GM10847 (cell line): Measurements from ENCODE around the gene MYOG.

Experiments
- POLR2A ChIP-seq: IDR thresholded peaks from 2 replicates; pipeline ENCODE4 v1.6.1; 2011; ENCODE audit not compliant: insufficient read length; ENCODE audit errors: extremely low read depth

Gene MYOG

DNA sequence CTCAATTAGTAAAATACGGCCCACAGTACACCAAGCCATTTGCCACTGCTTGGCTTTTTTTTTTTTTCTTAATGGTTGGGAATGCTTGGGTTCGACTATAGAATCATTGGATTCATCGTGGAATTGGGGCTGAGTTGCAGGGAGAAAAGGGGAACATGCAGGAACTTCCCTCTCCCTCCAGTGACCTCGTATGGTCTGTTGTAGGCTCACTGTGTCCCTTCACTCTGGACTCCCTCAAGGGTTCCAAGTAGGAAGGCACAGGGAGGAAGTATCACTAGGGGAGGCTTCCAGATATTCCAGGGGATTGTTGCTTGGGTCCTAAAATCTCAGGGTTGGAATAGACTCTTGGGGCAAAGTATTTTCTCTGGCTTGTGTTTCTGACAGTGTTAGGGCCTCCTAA lies 35.0 kb downstream of the MYOG start:
- no peak for TF ChIP-seq POLR2A

DNA sequence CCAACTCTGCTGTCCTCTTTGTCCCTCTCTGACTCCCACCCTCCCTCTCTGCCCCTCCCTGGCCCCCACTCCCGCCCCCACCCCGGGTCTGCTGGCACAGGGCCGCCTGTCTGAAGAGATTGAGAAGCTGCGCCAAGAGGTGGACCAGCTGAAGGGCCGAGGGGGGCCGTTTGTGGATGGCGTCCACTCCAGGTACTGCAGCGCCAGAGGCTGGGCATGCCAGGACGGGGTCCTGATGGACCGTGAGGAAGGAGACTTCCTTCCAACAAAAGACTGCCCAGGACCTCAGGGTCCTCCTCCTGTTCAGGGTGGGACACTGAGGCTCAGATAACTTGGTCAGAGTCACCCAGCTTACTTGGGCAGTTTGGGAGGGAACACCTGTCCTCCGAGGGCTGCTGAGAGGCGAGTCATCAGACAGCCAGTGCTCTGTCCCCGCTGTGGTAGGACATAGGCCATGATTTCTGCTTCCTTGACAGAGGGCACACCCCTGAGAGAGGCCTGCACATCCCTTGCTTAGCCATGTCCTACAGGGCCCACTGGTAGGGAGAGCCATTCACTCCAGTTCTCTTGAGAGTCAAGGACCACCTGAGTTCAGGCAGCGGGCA lies 36.1 kb downstream of the MYOG start:
- TF ChIP-seq POLR2A: no peak

DNA sequence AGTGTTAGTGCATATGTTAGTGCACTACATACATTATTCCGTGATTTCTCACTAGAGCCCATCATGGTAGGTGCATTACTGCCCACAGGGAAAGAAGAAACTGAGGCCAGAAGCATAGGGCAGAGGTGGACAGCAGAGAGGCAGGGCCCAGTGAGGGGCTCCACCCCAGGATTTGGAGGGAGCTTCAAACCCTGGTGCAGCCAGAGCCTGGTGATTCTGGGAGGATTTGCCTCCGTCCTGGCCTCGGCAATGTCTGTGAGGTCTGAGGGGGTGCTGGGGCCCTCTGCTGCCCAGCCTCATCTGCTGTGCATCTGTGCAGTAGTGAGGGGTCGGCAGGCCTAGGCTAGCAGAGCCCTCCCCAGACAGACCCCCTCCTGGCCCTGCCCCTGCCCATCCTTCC lies 36.7 kb downstream of the MYOG start:
- TF ChIP-seq POLR2A: no peak

DNA sequence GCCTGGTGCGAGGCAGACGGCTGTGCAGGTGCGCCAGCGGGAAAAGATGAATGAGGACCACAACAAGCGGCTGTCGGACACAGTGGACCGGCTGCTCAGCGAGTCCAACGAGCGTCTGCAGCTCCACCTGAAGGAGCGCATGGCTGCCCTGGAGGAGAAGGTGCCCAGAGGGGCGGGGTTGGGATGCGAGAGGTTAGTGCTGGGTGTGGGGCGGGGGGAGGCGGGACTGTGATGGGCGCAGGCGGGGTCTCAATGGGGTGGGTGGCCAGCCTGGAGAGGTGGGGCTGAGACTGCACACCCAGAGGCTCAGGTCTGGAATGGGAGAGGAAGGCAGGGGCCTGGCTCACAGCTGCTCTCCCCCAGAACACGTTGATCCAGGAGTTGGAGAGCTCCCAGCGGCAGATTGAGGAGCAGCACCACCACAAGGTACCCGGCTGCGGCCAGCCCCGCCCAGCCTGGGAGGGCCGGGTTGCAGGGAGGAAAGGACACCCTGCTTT lies 37.2 kb downstream of the MYOG start:
- TF ChIP-seq POLR2A: no peak

DNA sequence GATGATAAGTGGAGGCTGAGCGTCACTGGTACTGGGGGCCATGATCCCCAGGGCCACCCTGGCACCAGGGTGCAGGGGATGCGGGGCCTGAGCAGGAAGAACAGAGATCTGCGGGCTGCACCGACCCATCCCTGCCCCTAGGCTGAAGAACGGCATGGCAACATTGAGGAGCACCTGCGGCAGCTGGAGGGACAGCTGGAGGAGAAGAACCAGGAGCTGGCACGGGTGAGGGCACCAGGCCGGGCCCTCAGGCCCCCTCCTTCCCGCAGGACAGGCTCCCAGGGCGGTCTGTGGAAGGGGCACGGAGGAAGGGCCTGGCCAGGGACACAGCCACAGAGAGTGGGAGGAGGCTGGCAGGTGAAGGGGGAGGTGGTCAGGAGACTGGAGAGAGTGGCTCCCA lies 37.7 kb downstream of the MYOG start:
- no peak for TF ChIP-seq POLR2A

DNA sequence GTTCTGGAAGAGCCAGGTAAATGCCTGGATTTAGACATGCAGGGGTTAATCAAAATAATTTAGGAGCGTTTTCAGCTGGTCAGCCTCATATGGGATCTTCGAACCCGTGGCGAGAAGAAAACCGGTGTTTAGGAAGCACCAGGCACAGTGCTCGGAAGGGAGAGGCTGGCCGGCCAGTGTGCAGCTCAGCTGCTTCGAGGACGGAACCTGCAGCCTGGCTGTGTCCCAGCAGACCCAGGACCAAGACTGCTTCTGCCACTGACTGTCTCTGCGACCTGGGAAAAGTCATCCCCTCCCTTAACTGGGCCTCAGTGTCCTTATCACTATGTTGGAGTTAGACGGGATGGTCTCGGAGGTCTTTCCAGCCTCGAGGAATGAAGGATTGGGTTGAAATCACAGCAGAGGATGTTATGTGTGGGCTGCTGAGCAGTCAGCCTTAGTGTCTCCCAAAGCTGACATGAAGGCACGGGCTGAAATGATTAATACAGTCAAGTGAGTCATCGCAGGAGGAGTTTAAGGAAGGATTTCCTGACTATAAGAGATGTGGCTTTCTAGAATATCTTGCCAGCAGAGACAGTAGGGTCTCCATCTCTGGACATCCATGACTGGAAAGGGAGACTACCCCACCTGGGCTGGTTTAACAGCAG lies 38.7 kb downstream of the MYOG start:
- TF ChIP-seq POLR2A: no peak

DNA sequence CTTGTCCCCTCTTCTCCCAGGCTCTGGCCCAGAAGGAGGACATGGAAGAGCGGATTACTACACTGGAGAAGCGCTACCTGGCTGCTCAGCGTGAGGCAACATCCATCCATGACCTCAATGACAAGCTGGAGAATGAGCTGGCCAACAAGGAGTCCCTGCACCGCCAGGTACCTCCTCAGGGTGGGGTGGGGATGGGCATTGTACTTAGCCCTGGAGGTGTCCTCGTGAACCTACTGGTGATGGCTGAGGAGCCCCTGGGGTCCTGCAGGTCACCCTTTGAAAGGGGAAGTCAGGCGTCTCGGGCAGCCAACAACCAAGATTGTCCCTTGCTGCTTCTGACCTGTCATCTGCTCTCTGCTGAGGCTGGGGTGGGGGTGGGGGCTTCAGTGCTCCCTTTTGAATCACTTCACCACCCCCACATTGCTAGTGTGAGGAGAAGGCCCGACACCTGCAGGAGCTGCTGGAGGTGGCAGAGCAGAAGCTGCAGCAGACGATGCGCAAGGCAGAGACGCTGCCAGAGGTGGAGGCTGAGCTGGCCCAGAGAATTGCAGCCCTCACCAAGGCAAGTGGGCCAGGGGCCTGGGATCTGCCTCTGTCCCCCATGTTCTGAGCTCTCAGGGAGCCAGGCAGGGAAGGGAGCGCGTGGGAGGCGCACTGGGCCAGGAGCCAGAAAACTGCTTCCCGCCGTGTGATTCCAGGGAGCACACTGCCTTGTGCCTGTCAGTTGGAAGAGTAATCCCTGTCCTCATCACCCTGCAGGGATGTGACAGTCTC lies 39.8 kb downstream of the MYOG start:
- TF ChIP-seq POLR2A: no peak

DNA sequence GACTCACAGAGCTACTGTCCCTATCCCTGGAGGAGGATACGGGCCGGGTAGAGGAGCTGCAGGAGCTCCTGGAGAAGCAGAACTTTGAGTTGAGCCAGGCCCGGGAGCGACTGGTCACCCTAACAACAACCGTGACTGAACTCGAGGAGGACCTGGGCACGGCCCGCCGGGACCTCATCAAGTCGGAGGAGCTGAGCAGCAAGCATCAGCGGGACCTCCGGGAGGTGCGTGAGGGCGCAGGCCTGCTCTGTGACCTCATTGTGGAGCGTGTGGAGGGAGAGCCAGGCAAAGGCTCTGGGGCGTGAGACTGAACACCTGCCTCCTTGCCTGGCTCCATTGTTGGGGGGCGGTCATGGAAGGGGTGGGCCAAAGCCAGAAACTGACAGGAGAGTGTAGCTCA lies 40.5 kb downstream of the MYOG start:
- no peak for TF ChIP-seq POLR2A

DNA sequence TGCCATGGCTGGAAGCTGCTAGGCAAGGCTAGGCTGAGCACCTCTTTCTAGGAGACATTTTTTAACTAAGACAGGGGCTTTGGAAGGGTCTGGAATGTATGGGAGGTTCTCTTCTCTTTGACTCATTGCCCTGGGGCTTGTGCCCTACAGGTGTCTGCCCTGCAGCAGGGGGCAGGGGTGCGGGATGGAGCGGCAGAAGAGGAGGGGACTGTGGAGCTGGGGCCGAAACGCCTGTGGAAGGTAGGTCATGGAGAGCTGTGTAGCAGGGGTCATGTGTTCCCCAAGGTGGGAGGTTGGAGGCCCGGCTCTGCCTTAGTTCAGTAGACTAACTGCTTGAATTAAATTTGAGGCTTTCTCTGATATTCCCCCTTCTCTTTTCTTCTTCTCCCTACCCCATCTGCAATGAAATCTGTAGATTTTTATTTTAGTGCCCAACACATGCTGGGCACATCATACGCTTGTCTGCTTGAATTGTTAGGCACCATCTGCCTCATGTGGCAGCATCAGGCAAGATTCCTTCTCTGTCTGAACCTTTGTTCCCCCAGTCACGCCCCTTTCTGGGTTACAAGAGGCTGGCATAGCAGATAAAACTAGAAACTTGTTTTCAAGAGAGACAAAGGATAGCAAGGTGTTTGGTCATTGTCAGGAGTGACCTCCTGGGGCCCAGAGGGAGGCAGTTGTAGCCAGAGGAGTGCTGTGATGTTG lies 41.1 kb downstream of the MYOG start:
- no peak for TF ChIP-seq POLR2A

DNA sequence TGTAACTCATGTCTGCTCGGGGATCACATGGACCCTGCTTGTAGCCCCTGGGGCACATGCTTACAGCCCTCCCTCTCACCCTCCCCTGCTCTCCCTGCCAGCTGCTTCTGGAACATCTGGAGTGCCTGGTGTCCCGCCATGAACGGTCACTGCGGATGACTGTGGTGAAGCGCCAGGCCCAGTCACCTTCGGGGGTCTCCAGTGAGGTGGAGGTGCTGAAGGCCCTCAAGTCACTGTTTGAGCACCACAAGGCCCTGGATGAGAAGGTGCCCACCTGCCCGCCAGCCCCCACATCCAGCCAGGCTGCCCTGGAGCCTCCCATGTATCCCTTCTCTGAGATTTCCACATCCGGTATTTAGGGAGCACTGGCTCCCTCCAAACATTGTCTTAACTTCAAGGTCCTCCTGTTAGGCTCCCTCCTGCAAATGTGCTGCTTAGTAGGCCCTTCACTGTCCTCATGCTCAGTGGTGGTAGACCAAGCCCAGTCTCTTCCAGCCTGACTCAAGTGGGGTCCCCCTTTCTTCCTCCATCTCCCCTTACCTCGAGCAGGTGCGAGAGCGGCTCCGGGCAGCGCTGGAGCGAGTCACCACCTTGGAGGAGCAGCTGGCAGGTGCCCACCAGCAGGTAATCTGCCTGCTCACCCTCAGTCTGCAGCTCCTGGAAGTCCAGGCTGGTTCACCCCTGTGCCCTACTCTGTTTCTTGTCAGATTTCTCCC lies 41.8 kb downstream of the MYOG start:
- TF ChIP-seq POLR2A: no peak

DNA sequence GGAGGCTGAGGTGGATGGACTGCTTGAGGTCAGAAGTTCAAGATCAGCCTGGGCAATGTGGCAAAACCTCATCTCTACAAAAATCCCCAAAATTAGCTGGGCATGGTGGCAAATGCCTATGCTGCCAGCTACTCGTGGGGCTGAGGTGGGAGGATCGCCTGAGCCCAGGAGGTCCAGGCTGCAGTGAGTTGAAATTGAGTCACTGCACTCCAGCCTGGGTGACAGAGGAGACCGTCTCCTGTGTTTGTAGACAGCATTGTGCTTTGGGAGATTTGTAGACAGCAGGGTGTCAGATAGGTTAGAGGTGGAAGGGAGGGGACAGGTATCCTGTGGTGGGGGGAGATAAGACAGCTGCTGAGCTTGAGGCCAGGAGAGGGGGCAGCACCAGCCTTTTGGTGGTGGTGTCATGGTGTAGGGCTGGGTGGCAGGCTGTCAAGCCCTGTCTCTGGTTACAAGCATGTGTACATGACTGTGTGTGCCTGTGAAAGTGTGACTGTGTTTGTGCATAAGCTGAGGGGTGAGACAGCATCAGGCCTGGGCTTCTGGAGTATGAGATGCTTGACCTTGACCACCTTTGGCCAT lies 44.4 kb downstream of the MYOG start:
- no peak for TF ChIP-seq POLR2A

DNA sequence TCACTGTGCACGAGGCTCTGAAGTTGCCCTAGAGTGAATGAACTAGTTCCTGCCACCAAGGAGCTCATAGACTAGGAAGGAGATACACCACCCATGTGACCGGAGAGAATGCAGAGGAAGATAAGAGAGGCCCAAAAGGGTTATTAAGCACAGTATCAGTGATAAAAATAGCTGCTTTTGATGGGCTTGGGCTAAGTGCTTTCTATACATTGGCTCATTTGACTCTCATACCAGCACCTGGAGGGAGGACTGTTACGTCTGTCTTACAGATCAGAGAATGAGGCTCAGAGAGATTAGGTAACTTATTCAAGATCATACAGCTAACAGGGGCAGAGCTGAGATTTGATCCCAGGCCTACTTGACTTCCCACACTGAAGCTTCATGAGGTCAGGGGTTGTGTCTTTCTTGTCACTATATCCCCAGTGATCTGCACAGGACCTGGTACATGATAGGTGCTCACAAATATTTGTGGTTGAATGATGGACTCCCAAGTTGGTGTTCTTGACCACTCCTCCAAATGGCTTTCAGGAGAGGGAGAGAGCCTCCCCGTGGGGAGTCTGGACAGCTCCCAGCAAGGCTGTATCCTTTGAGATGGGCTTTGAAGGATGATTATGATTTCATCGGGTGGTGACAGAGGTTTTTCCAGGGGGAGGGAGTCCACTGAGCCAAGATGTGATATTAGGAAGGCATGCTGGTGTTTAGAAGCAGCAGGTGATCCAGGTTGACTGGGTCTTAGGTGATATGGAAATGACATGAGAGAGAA lies 45.1 kb downstream of the MYOG start:
- no peak for TF ChIP-seq POLR2A

DNA sequence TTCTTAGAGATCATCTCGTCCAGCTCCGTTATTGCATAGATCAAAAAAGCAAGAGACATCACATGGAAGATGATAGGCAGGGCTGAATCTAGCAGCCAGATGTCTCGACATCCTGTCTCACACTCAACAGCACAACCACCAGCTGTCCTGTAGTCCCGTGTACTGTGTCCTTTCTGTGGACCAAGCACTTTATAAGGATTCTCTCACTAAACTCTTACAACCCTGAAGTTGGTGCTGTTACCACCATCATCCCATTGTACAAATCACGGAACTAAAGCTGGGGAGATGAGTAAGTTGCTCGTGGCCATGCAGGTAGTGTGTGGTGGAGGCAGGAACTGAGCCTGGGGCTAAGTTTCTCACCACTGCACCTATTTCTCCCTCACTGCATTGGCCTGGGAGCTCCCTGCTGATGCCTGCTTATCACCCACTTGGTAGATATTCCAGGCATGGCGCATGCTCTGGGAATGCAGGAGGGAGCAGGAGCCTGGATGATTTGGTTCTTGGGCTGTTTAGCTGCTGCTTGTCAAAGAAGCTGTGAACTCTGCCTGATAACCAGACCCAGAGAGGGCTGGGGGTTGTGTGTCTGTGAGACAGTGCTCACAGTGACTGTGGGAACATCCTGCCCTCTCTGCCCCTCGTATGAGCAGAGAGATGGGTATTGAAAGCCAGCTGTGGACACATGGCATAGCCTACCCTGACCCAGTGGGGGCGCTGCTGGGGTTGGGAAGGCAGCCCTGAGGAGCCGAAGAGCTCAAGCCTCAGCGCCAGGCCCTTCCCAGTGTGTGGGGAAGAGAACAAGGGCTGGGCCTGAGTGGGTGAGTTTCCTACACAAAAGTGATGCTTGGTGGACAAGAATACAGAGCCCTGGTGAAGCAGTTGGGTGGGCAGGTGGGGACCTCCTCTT lies 46.0 kb downstream of the MYOG start:
- TF ChIP-seq POLR2A: no peak

DNA sequence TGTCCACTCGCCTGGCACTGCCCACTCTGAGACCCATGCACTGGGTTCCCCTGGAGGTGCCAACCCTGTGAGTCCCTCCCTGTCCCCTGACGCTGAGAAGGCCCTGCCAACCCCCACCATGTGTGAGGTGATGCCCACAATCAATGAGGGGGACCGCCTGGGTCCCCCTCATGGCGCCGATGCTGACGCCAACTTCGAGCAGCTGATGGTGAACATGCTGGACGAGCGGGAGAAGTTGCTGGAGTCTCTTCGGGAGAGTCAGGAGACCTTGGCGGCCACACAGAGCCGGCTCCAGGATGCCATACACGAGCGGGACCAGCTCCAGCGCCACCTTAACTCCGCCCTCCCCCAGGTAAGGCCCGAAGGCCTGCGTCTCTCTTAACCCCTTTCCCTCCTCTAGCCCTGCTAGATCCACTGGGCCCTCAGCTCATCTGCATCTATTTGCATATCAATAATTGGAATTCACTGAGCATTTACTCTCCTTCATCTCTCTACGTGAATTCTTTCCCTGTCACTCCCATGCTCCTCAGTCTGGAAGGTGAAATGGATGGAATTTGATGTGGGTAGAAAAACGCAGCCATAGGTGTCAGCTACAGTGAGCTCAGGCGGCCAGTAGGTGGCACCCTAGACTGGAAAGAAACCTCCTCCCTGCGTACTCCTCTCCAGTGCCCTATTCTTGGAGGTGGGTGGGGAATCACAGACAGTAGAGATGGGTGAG lies 46.8 kb downstream of the MYOG start:
- TF ChIP-seq POLR2A: no peak
